ENCODE data around the gene PDZD2. TPM values are rescaled to one million over a fixed set of nuclear protein-coding genes. Genes with fewer than 3 reads are reported as not detected.

PDZD2 gene
- total RNA-seq, 2 experiments from 2014 or later: 1.3 to 1.8 TPM

GRCh38 chr5:31630931-31631330, 8.0 kb upstream of the PDZD2 start:
- no peaks in the 10 kb centered on the region for H3K36me3 Mint-ChIP-seq (ENCODE audit: low read depth)
- no peak for ATAC-seq (ENCODE audit: poor library complexity)
- POLR2A ChIA-PET: no interaction called here

GRCh38 chr5:31632460-31632859, 6.5 kb upstream of the PDZD2 start:
- TF ChIP-seq CTCF (IDR thresholded peaks at IDR 0.05): no peak
- Histone ChIP-seq H3K9me3 (ENCODE audit: control insufficient read depth in 1 of 2, insufficient read depth in 1 of 2, low read length in 2 of 2) (no peaks in the 10 kb centered on the region), H3K27me3 (ENCODE audit: control insufficient read depth in 1 of 2, insufficient read depth in 2 of 2, low read length in 2 of 2) (peaks cover 2 to 3% of the 10 kb centered on the region in 2 experiments), H3K4me3 (ENCODE audit: low read length) (no peak overlapping the region), H3K36me3 (ENCODE audit: insufficient read depth, low read length) (no peaks in the 10 kb centered on the region), H3K4me1 (ENCODE audit: insufficient read depth, low read length) (no peaks in the 10 kb centered on the region), H3K27ac (ENCODE audit: low read depth in 1 of 2, low read length in 2 of 2) (no peak overlapping the region)
- peaks cover 15% of the 10 kb centered on the region for H3K27me3 Mint-ChIP-seq
- H3K9me3 Mint-ChIP-seq: no peaks in the 10 kb centered on the region
- DNase-seq (no peak), ATAC-seq (ENCODE audit: poor library complexity) (no peak)
- H3K4me3 Mint-ChIP-seq: no peak overlapping the region
- H3K36me3 Mint-ChIP-seq (ENCODE audit: low read depth): no peaks in the 10 kb centered on the region
- CTCF ChIA-PET: no interaction called here
- H3K27ac Mint-ChIP-seq: no peak overlapping the region
- intact Hi-C loops (cut with DNase I, micrococcal nuclease): no loop called here
- peaks cover 5% of the 10 kb centered on the region for H3K4me1 Mint-ChIP-seq (ENCODE audit: low read depth)
- POLR2A ChIA-PET: no interaction called here

More at GRCh38 chr5:31630931-31631330, 8.0 kb upstream of the PDZD2 start:
- H3K27me3 ChIP-seq (ENCODE audit: control insufficient read depth in 1 of 2, insufficient read depth in 2 of 2, low read length in 2 of 2): peaks cover 3 to 4% of the 10 kb centered on the region in 2 experiments
- no peak for TF ChIP-seq CTCF (IDR thresholded peaks at IDR 0.05)
- intact Hi-C loops (cut with DNase I, micrococcal nuclease): no loop called here
- CTCF ChIA-PET: no interaction called here
- no peak for DNase-seq
- no peaks in the 10 kb centered on the region for H3K36me3 ChIP-seq (ENCODE audit: insufficient read depth, low read length)
- Mint-ChIP-seq H3K27ac (no peak overlapping the region), H3K4me3 (no peak overlapping the region), H3K4me1 (ENCODE audit: low read depth) (no peaks in the 10 kb centered on the region), H3K9me3 (no peaks in the 10 kb centered on the region), H3K27me3 (peaks cover 22% of the 10 kb centered on the region)
- no peaks in the 10 kb centered on the region for H3K9me3 ChIP-seq (ENCODE audit: control insufficient read depth in 1 of 2, insufficient read depth in 1 of 2, low read length in 2 of 2)
- no peak overlapping the region for H3K27ac ChIP-seq (ENCODE audit: low read depth in 1 of 2, low read length in 2 of 2)
- no peaks in the 10 kb centered on the region for H3K4me1 ChIP-seq (ENCODE audit: insufficient read depth, low read length)
- H3K4me3 ChIP-seq (ENCODE audit: low read length): no peak overlapping the region

GRCh38 chr5:31635446-31635845, 3.5 kb upstream of the PDZD2 start:
- ChIA-PET CTCF (no interaction called here), POLR2A (no interaction called here)
- Histone ChIP-seq H3K9me3 (ENCODE audit: control insufficient read depth in 1 of 2, insufficient read depth in 1 of 2, low read length in 2 of 2) (no peaks in the 10 kb centered on the region), H3K4me3 (ENCODE audit: low read length) (no peak overlapping the region), H3K36me3 (ENCODE audit: insufficient read depth, low read length) (no peaks in the 10 kb centered on the region), H3K4me1 (ENCODE audit: insufficient read depth, low read length) (peaks cover 20% of the 10 kb centered on the region), H3K27me3 (ENCODE audit: control insufficient read depth in 1 of 2, insufficient read depth in 2 of 2, low read length in 2 of 2) (peaks cover 7 to 9% of the 10 kb centered on the region in 2 experiments), H3K27ac (ENCODE audit: low read depth in 1 of 2, low read length in 2 of 2) (no peak overlapping the region)
- no peak for DNase-seq
- TF ChIP-seq CTCF (IDR thresholded peaks at IDR 0.05): no peak
- no peaks in the 10 kb centered on the region for H3K9me3 Mint-ChIP-seq
- no peak overlapping the region for H3K4me3 Mint-ChIP-seq
- no peak for ATAC-seq (ENCODE audit: poor library complexity)
- H3K27ac Mint-ChIP-seq: no peak overlapping the region
- peaks cover 12% of the 10 kb centered on the region for H3K27me3 Mint-ChIP-seq
- peaks cover 17% of the 10 kb centered on the region for H3K4me1 Mint-ChIP-seq (ENCODE audit: low read depth)
- intact Hi-C loops (cut with DNase I, micrococcal nuclease): no loop called here
- H3K36me3 Mint-ChIP-seq (ENCODE audit: low read depth): no peaks in the 10 kb centered on the region
